Immature natural killer cell (primary cell): ENCODE data around the gene WDR64. TPM values are rescaled to one million over a fixed set of nuclear protein-coding genes. Genes with fewer than 3 reads are reported as not detected.
A peak's percentile ranks its signal among the peaks of the same experiment; 100 is the strongest.

Experiments used
- DNase-seq, 3 donors: peaks; one replicate each; pipeline ENCODE4 v3.0.0; 2022; ENCODE audit warnings: mixed read lengths in 1 of 3
- H3K27ac Mint-ChIP-seq, 6 donors: one replicate each; pipeline ENCODE4 v1.8.0; 2020; ENCODE audit warnings: mixed read lengths in 6 of 6, mild to moderate bottlenecking in 5 of 6, inconsistent platforms in 4 of 6, moderate library complexity in 3 of 6
- H3K27me3 Mint-ChIP-seq, 3 donors: one replicate each; pipeline ENCODE4 v1.8.0; 2020 to 2021; ENCODE audit warnings: low read depth in 3 of 3, mild to moderate bottlenecking in 3 of 3, mixed read lengths in 3 of 3, moderate library complexity in 3 of 3, inconsistent platforms in 1 of 3
- H3K36me3 Mint-ChIP-seq, 3 donors: one replicate each; pipeline ENCODE4 v1.8.0; 2020; ENCODE audit warnings: mixed read lengths in 3 of 3, inconsistent platforms in 2 of 3, mild to moderate bottlenecking in 2 of 3
- H3K4me1 Mint-ChIP-seq, 2 donors: one replicate each; pipeline ENCODE4 v1.8.0; 2020; ENCODE audit warnings: inconsistent platforms in 2 of 2, mild to moderate bottlenecking in 2 of 2, mixed read lengths in 2 of 2, moderate library complexity in 1 of 2
- H3K4me3 Mint-ChIP-seq, 5 donors: one replicate each; pipeline ENCODE4 v1.8.0; 2020; ENCODE audit warnings: mild to moderate bottlenecking in 5 of 5, mixed read lengths in 5 of 5, inconsistent platforms in 3 of 5, moderate library complexity in 3 of 5
- H3K9me3 Mint-ChIP-seq, 6 donors: one replicate each; pipeline ENCODE4 v1.8.0; 2020; ENCODE audit warnings: mild to moderate bottlenecking in 6 of 6, mixed read lengths in 6 of 6, inconsistent platforms in 4 of 6, moderate library complexity in 3 of 6
- polyA plus RNA-seq, 3 donors: library from polyadenylated mRNA; unstranded; fragments of 300-500 nt; fragmentation: Illumina TruSeq; gene quantifications; one replicate each; pipeline ENCODE4 v1.2.3, GENCODE V29; 2021

WDR64 gene
- polyA plus RNA-seq, 3 donors from 2014 or later = not detected

GRCh38 chr1:241615043-241615974 lies 36.8 kb upstream of the WDR64 start:
- H3K36me3 Mint-ChIP-seq = no peaks in the 10 kb centered on the region
- DNase-seq = no peak
- no peak overlapping the region for H3K27ac Mint-ChIP-seq
- no peak overlapping the region for H3K4me3 Mint-ChIP-seq
- no peaks in the 10 kb centered on the region for H3K9me3 Mint-ChIP-seq
- no peaks in the 10 kb centered on the region for H3K27me3 Mint-ChIP-seq
- no peaks in the 10 kb centered on the region for H3K4me1 Mint-ChIP-seq

GRCh38 chr1:241617426-241617825 lies 34.7 kb upstream of the WDR64 start:
- Mint-ChIP-seq H3K4me3 (no peak overlapping the region), H3K27ac (no peak overlapping the region), H3K36me3 (no peaks in the 10 kb centered on the region), H3K27me3 (peaks cover 0 to 1% (median 0%) of the 10 kb centered on the region in 3 donors), H3K9me3 (no peaks in the 10 kb centered on the region), H3K4me1 (no peaks in the 10 kb centered on the region)
- DNase-seq = no peak

GRCh38 chr1:241622669-241623068 lies 29.4 kb upstream of the WDR64 start:
- Mint-ChIP-seq H3K36me3 (no peaks in the 10 kb centered on the region), H3K4me1 (peaks cover 0 to 4% of the 10 kb centered on the region in 2 donors), H3K27me3 (peaks cover 0 to 1% (median 0%) of the 10 kb centered on the region in 3 donors), H3K4me3 (no peak overlapping the region), H3K9me3 (no peaks in the 10 kb centered on the region), H3K27ac (no peak overlapping the region)
- DNase-seq = no peak

- Mint-ChIP-seq H3K27ac (no peak overlapping the region), H3K4me3 (no peak overlapping the region), H3K4me1 (peaks cover 6 to 15% of the 10 kb centered on the region in 2 donors), H3K27me3 (peaks cover 0 to 1% (median 0%) of the 10 kb centered on the region in 3 donors), H3K9me3 (no peaks in the 10 kb centered on the region), H3K36me3 (no peaks in the 10 kb centered on the region)
- DNase-seq = no peak
Observed at GRCh38 chr1:241624935-241625334, 27.1 kb upstream of the WDR64 start.

GRCh38 chr1:241627453-241628259 lies 24.4 kb upstream of the WDR64 start:
- Mint-ChIP-seq H3K4me1 (peaks cover 6 to 15% of the 10 kb centered on the region in 2 donors), H3K36me3 (peaks cover 4 to 9% (median 4%) of the 10 kb centered on the region in 3 donors), H3K27me3 (no peaks in the 10 kb centered on the region), H3K4me3 (peak overlapping the region; percentile 17 to 55 (median 43)), H3K9me3 (no peaks in the 10 kb centered on the region), H3K27ac (peak overlapping the region; percentile 32 to 68 (median 40))
- DNase-seq = peak; percentile 34 to 46 (median 36)

GRCh38 chr1:241630005-241630404 lies 22.1 kb upstream of the WDR64 start:
- Mint-ChIP-seq H3K4me3 (no peak overlapping the region), H3K9me3 (no peaks in the 10 kb centered on the region), H3K36me3 (peaks cover 4 to 12% (median 10%) of the 10 kb centered on the region in 3 donors), H3K27me3 (no peaks in the 10 kb centered on the region), H3K4me1 (peaks cover 6 to 15% of the 10 kb centered on the region in 2 donors), H3K27ac (no peak overlapping the region)
- no peak for DNase-seq

GRCh38 chr1:241630476-241630875 lies 21.6 kb upstream of the WDR64 start:
- Mint-ChIP-seq H3K27ac (no peak overlapping the region), H3K27me3 (no peaks in the 10 kb centered on the region), H3K4me1 (peaks cover 6 to 18% of the 10 kb centered on the region in 2 donors), H3K36me3 (peaks cover 4 to 17% (median 15%) of the 10 kb centered on the region in 3 donors), H3K4me3 (no peak overlapping the region), H3K9me3 (no peaks in the 10 kb centered on the region)
- DNase-seq = no peak

GRCh38 chr1:241630899-241631298 lies 21.2 kb upstream of the WDR64 start:
- Mint-ChIP-seq H3K27ac (no peak overlapping the region), H3K27me3 (no peaks in the 10 kb centered on the region), H3K4me1 (peaks cover 8 to 22% of the 10 kb centered on the region in 2 donors), H3K4me3 (no peak overlapping the region), H3K36me3 (peaks cover 4 to 18% (median 16%) of the 10 kb centered on the region in 3 donors), H3K9me3 (no peaks in the 10 kb centered on the region)
- no peak for DNase-seq

- no peak for DNase-seq
- Mint-ChIP-seq H3K4me3 (no peak overlapping the region), H3K27me3 (no peaks in the 10 kb centered on the region), H3K9me3 (no peaks in the 10 kb centered on the region), H3K4me1 (peaks cover 8 to 27% of the 10 kb centered on the region in 2 donors), H3K27ac (no peak overlapping the region), H3K36me3 (peaks cover 4 to 18% (median 16%) of the 10 kb centered on the region in 3 donors)
Observed at GRCh38 chr1:241631674-241632073, 20.4 kb upstream of the WDR64 start.

- no peaks in the 10 kb centered on the region for H3K27me3 Mint-ChIP-seq
- DNase-seq = no peak
- H3K4me1 Mint-ChIP-seq = peaks cover 8 to 32% of the 10 kb centered on the region in 2 donors
- H3K4me3 Mint-ChIP-seq = no peak overlapping the region
- no peak overlapping the region for H3K27ac Mint-ChIP-seq
- H3K36me3 Mint-ChIP-seq = peaks cover 4 to 18% (median 16%) of the 10 kb centered on the region in 3 donors
- H3K9me3 Mint-ChIP-seq = no peaks in the 10 kb centered on the region
Observed at GRCh38 chr1:241632987-241633386, 19.1 kb upstream of the WDR64 start.

- Mint-ChIP-seq H3K27me3 (peaks cover 0 to 7% (median 1%) of the 10 kb centered on the region in 3 donors), H3K4me3 (no peak overlapping the region), H3K9me3 (no peaks in the 10 kb centered on the region), H3K4me1 (peaks cover 15 to 42% of the 10 kb centered on the region in 2 donors), H3K27ac (no peak overlapping the region), H3K36me3 (peaks cover 4 to 18% (median 16%) of the 10 kb centered on the region in 3 donors)
- peak in 1 of 3 donors; percentile 14 for DNase-seq
Observed at GRCh38 chr1:241635556-241636152, 16.4 kb upstream of the WDR64 start.

- Mint-ChIP-seq H3K27me3 (peaks cover 0 to 7% (median 4%) of the 10 kb centered on the region in 3 donors), H3K4me1 (peaks cover 16 to 48% of the 10 kb centered on the region in 2 donors), H3K4me3 (no peak overlapping the region), H3K27ac (no peak overlapping the region), H3K9me3 (no peaks in the 10 kb centered on the region), H3K36me3 (peaks cover 4 to 18% (median 16%) of the 10 kb centered on the region in 3 donors)
- DNase-seq = no peak
Observed at GRCh38 chr1:241636291-241636690, 15.8 kb upstream of the WDR64 start.

GRCh38 chr1:241637046-241637590 lies 15.0 kb upstream of the WDR64 start:
- no peak for DNase-seq
- Mint-ChIP-seq H3K36me3 (peaks cover 2 to 15% (median 10%) of the 10 kb centered on the region in 3 donors), H3K27me3 (peaks cover 0 to 7% (median 4%) of the 10 kb centered on the region in 3 donors), H3K9me3 (no peaks in the 10 kb centered on the region), H3K4me3 (peak overlapping the region in 2 of 5 donors; percentile 3 to 66), H3K4me1 (peaks cover 16 to 48% of the 10 kb centered on the region in 2 donors), H3K27ac (no peak overlapping the region)
